ENCODE measurements around the gene ATP6V1C2. TPM values are rescaled to one million over a fixed set of nuclear protein-coding genes. Genes with fewer than 3 reads are reported as not detected.

ATP6V1C2 gene
- total RNA-seq, 1 experiment from 2014 or later: 2.0 TPM

- POLR2A ChIA-PET: no interaction called here
- Histone ChIP-seq H3K9ac (ENCODE audit: low read length) (no peak overlapping the region), H3K4me2 (ENCODE audit: low read length) (no peak overlapping the region), H3K27ac (ENCODE audit: low read depth, low read length) (no peak overlapping the region), H3K9me2 (ENCODE audit: insufficient read depth) (no peaks in the 10 kb centered on the region), H3K9me3 (ENCODE audit: control insufficient read depth in 1 of 2, insufficient read depth in 1 of 2, low read depth in 1 of 2, low read length in 2 of 2) (no peaks in the 10 kb centered on the region), H3K79me2 (ENCODE audit: insufficient read depth, low read length) (no peaks in the 10 kb centered on the region), H3K27me3 (ENCODE audit: insufficient read depth, low read length) (no peaks in the 10 kb centered on the region), H3K4me3 (replicated peaks in 1 of 2; ENCODE audit: low read depth in 1 of 2, low read length in 2 of 2) (no peak overlapping the region), H3K36me3 (ENCODE audit: control insufficient read depth in 1 of 2, insufficient read depth in 2 of 2, low read length in 2 of 2) (peaks cover 0 to 3% of the 10 kb centered on the region in 2 experiments; a peak in 1 of 4 replicates), H3K4me1 (ENCODE audit: control insufficient read depth in 1 of 2, insufficient read depth in 2 of 2, low read length in 2 of 2) (no peaks in the 10 kb centered on the region), H4K20me1 (ENCODE audit: insufficient read depth) (no peaks in the 10 kb centered on the region), H2AFZ (ENCODE audit: low read depth, low read length, poor library complexity, severe bottlenecking) (no peak overlapping the region)
- TF ChIP-seq YY1 (IDR thresholded peaks at IDR 0.05; ENCODE audit: extremely low read depth, insufficient replicate concordance, low read depth, low read length) (no peak), POLR2AphosphoS5 (IDR thresholded peaks at IDR 0.05; ENCODE audit: low read depth, low read length) (no peak), EZH2phosphoT487 (IDR thresholded peaks at IDR 0.05; ENCODE audit: borderline replicate concordance) (no peak), EGR1 (IDR thresholded peaks at IDR 0.05; ENCODE audit: low read depth) (no peak), ELF1 (IDR thresholded peaks at IDR 0.05; ENCODE audit: borderline replicate concordance, low read depth) (no peak), ZNF274 (IDR thresholded peaks at IDR 0.05; ENCODE audit: low read depth, low read length) (no peak), CEBPB (IDR thresholded peaks at IDR 0.05; ENCODE audit: low read depth) (no peak), ZBTB33 (IDR thresholded peaks at IDR 0.05; ENCODE audit: extremely low read depth, insufficient replicate concordance, low read length) (no peak), FOSL1 (IDR thresholded peaks at IDR 0.05; ENCODE audit: low read depth) (no peak), SRF (IDR thresholded peaks at IDR 0.05; ENCODE audit: low read depth) (no peak), JUND (IDR thresholded peaks at IDR 0.05) (no peak), RAD21 (IDR thresholded peaks at IDR 0.05; ENCODE audit: low read depth) (no peak), ATF3 (IDR thresholded peaks at IDR 0.05) (no peak), EZH2 (IDR thresholded peaks at IDR 0.05) (no peak), TCF7L2 (IDR thresholded peaks at IDR 0.05; ENCODE audit: borderline replicate concordance, extremely low read depth, insufficient read depth, insufficient read length) (no peak), MAX (IDR thresholded peaks at IDR 0.05) (no peak)
- intact Hi-C loops (cut with micrococcal nuclease): no loop called here
- BruUV-seq (replicated peaks): no TSS peak
- RAD21 ChIA-PET (ENCODE audit: low non-redundant PET in 1 of 2, low total read pairs in 2 of 2, uncharacterized antibody in 2 of 2, unreplicated experiment in 2 of 2): no interaction called here
- DNase-seq (ENCODE audit: low read depth, low spot score) (no peak), ATAC-seq (no peak)
- CTCF ChIA-PET: no interaction called here
Measured at GRCh38 chr2:10774394-10774793, 53.0 kb downstream of the ATP6V1C2 start.

Measured in HCT116 (cell line).